Hypothalamus (tissue), 51 donors: ENCODE results near the gene RYR3.

Source experiments
- DNase-seq, 51 donors: peaks; one replicate each; lab custom pipeline; 2025; lab: John Stamatoyannopoulos, UW

The RYR3 gene

GRCh38 chr15:33378866-33379480 is 68.2 kb downstream of the RYR3 start:
- DNase-seq = no peak

GRCh38 chr15:33380406-33380805 is 69.6 kb downstream of the RYR3 start:
- no peak for DNase-seq

- no peak for DNase-seq
Observed at GRCh38 chr15:33382491-33382890, 71.7 kb downstream of the RYR3 start.

- no peak for DNase-seq
Observed at GRCh38 chr15:33384307-33384706, 73.5 kb downstream of the RYR3 start.

GRCh38 chr15:33392453-33392852 is 81.7 kb downstream of the RYR3 start:
- no peak for DNase-seq

DNA sequence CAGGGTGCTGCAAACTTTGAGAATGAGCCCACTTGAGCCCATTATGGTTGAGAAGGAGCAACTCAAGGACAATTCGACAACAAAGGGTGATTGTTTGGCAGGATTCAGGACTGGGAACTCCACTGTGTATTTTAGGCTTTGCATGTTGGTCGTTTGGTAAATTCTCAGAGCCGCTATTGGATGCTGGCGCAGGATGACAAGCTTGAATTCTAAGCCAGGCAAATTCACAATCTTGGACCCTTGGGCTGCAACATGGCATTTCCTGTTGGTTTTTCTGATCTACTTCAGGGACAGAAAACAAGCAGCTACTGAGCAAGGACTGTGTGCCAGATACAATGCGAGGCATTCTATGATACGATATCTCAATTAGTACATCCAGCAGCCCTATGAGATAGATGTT is 82.8 kb downstream of the RYR3 start:
- DNase-seq = no peak

GRCh38 chr15:33395321-33395720 is 84.6 kb downstream of the RYR3 start:
- no peak for DNase-seq

- DNase-seq = no peak
Observed at GRCh38 chr15:33395846-33396245, 85.1 kb downstream of the RYR3 start.

- DNase-seq = no peak
Observed at GRCh38 chr15:33396475-33396874, 85.7 kb downstream of the RYR3 start.

DNA sequence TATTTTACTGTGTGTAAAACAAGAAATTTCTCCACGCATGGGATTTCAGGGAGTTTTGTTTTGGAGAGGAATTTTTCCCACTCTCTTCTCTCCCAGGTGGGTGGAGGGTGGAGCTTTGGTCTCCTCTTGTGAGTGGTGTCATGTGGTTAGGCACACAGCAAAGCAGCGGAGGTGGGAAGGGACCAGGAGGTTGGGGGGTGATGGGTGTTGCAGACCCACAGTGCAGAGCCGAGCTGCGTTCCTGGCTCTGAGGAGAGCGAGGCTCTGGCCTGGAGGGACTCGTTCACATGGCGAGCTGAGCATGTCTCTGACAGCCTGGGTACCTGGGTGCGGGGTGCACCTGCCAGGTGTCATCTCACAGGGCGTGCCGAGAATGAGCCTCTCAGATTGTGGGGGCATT is 87.8 kb downstream of the RYR3 start:
- DNase-seq = no peak

GRCh38 chr15:33400941-33401340 is 90.2 kb downstream of the RYR3 start:
- DNase-seq = no peak

DNA sequence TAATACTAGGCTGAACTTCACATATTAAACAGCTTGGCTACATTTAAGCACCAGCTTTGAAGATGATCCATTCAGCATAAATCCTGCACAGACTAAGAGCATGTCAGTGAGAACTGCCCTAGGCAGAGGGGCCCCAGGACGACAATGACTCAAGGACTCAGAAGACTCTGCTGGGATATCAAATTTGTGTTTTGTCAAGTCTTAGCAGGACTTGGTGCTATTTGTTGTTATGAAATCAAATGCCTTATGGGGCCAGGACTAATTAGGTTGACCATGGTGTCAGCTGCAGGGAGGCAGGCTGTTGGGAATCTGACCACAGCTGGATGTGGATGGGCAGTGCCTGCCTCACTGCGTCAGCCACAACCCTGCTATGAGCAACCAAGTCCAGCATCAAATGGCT is 91.8 kb downstream of the RYR3 start:
- no peak for DNase-seq

GRCh38 chr15:33405096-33405495 is 94.3 kb downstream of the RYR3 start:
- no peak for DNase-seq

- no peak for DNase-seq
Observed at GRCh38 chr15:33411596-33412540, 101.1 kb downstream of the RYR3 start.

DNA sequence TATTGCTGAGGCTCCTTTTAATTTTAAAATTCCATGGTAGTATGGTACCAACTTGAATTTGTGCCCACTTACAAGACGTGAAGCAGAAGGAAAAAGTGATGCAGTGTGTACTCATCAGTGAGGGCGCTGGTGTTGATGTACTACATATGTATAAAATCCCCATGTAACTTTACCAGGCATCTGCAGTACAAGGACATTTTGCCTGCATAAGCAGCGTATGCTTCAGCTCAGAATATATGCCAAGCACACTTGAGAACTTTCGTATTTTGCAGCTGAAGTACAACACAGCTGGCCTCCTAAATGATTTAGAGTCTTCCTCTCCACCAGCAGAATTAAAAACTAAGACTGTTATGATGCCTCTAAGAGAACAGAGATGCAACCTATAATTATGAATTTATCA is 108.9 kb downstream of the RYR3 start:
- DNase-seq = no peak

DNA sequence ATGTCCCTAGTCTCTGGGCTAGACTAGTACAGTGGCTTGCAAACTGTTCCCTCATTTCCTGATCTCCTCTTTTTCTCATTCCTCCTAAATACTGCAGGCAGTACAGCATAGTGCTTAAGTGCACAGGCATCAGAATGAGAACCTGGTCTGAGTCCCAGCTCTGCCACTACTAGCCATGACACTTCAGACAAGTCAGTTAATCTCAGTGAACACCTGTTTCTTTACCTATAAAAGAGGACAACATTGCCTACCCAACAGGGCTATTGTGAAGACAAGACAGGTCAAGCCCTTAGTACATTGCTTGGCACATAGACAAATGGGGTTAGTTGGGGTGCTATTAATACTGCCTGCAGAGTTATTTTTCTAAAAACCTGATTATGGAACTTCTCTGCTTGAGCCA is 113.3 kb downstream of the RYR3 start:
- DNase-seq = no peak

GRCh38 chr15:33425142-33425541 is 114.4 kb downstream of the RYR3 start:
- DNase-seq = peak in 1 of 51 donors; percentile 4

- DNase-seq = no peak
Observed at GRCh38 chr15:33430577-33430976, 119.8 kb downstream of the RYR3 start.

- DNase-seq = no peak
Observed at GRCh38 chr15:33433821-33434220, 123.1 kb downstream of the RYR3 start.

DNA sequence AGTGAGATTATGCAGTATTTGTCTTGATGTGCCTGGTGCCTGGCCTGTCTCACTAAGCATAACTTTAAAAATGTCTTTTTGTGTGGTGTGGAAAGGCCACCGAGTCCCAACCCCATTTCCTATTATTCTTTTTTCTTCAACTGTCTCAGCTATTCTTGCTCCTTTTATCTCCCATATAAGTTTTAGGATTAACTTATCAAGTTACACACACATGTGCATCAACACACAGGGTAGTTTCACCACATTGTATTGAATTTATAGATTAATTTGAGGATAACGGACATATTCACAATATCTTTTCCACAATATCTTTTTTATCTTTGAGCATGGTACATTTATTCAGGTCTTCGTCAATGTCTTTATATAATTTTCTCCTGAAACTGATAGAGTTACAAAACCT is 127.6 kb downstream of the RYR3 start:
- no peak for DNase-seq

GRCh38 chr15:33440900-33441299 is 130.1 kb downstream of the RYR3 start:
- no peak for DNase-seq

DNA sequence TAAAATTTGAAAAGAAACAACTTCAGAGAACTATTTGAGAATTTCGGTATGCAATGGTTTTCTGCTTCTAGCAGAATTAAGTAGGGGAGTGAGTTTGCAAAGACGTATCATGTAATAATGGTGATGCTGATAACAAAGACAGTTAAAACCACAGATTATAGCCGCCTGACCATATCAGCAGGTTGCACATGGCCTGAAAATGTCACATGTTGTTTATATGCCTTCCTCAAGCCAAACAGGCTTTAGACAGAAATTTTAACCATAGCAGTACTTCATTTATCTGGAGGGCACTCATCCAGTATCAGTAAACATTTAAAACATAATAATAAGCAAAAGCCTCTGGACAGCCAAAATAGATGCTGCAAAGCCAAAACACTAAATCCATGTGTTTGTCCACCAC is 131.7 kb downstream of the RYR3 start:
- no peak for DNase-seq
